Psoas muscle (tissue), 8 donors: ENCODE measurements around the gene WWOX. TPM values are rescaled to one million over a fixed set of nuclear protein-coding genes. Genes with fewer than 3 reads are reported as not detected.

Experiments
- ATAC-seq, 4 donors: fragments of 200-7000 bp; cut with Tn5 transposase; one replicate each; pipeline ENCODE4 v1.9.1; 2020; ENCODE audit warnings: moderate library complexity in 3 of 4, mild to moderate bottlenecking in 2 of 4
- DNase-seq, 2 donors: peaks; one replicate each; pipeline ENCODE4 v3.0.0-alpha.2; 2020
- H3K27ac ChIP-seq: fragments of 200-600 bp; one replicate; pipeline ENCODE4 v1.8.0; 2022
- H3K27me3 ChIP-seq, 3 donors: fragments of 200-600 bp in 1 of 3; one replicate each; pipeline versions ENCODE4 v1.6.1 to v1.8.0; 2013 to 2022; ENCODE audit warnings: low read length in 2 of 3, mild to moderate bottlenecking in 2 of 3, moderate library complexity in 1 of 3; ENCODE audit not compliant: insufficient read depth in 3 of 3
- H3K36me3 ChIP-seq, 2 donors: fragments of 200-600 bp in 1 of 2; one replicate each; pipeline versions ENCODE4 v1.6.1 to v1.8.0; 2013 to 2022; ENCODE audit warnings: low read depth in 1 of 2, mild to moderate bottlenecking in 1 of 2, moderate library complexity in 1 of 2; ENCODE audit not compliant: insufficient read depth in 1 of 2
- H3K4me1 ChIP-seq: fragments of 200-600 bp; one replicate; pipeline ENCODE4 v1.8.0; 2022
- H3K4me3 ChIP-seq: fragments of 200-600 bp; one replicate; pipeline ENCODE4 v1.8.0; 2022; ENCODE audit warnings: mild to moderate bottlenecking
- H3K9me3 ChIP-seq: fragments of 200-600 bp; one replicate; pipeline ENCODE4 v1.8.0; 2022
- CTCF ChIP-seq: fragments of 200-600 bp; IDR thresholded peaks from one replicate; pipeline ENCODE4 v1.8.0; 2022; ENCODE audit warnings: antibody characterized with exemption
- WGBS, 3 donors: extraction: QIAGEN DNeasy Blood & Tissue Kit; methylation state at CpG; one replicate each; pipeline versions ENCODE4 v1.1.6 to v1.1.7; 2013; 5-methylcytosine and 5-hydroxymethylcytosine counted together
- intact Hi-C, 2 donors: fragments of 100-400 bp; cut with DNase I; formaldehyde crosslinking; loops; one replicate each; pipeline versions ENCODE4 v1.11.0 to v1.14.2; 2022
- polyA plus RNA-seq, 3 donors: library from polyadenylated mRNA; stranded (reverse); fragments of 200-250 nt; gene quantifications; one replicate each; pipeline ENCODE4 v1.2.3, GENCODE V29; 2013
- total RNA-seq, 4 donors: library from RNA; stranded (reverse); fragmentation: NEBNext Ultra II Directional in 2 of 4; extraction: Animal tissue kit (Norgen Biotek cat#: 25700) in 2 of 4; gene quantifications; one replicate each; pipeline versions ENCODE4 v1.2.1 to v1.2.4, GENCODE V29; 2021 to 2023
- donor health status: healthy with polysubstance abuse.
- donor health status: DM: no; HTN: no; CAD: no; lungs with moderate emphysema.
- donor health status: Bipolar disorder and iron deficiency.
- donor health status: healthy.
- donor health status: DM: yes; HTN: yes; CAD: no.
- donor health status: DM: no; HTN: no; CAD: no.
- donor health status: DM: no; HTN: no; CAD: no.
- donor health status: DM: yes; HTN: yes; CAD: no.

The WWOX gene
- total and polyA plus RNA-seq, 7 donors: 3.1 to 6.6 (median 5.0) TPM

- WGBS, 3 donors: 77 to 93% (median 83%) methylated on average over 5 of the region's 5 CpGs
- DNase-seq: no peak
- no peak for TF ChIP-seq CTCF
Measured at GRCh38 chr16:78926723-78927210, 827.3 kb downstream of the WWOX start.

GRCh38 chr16:78927766-78928165, 828.3 kb downstream of the WWOX start:
- no peak for TF ChIP-seq CTCF
- WGBS, 3 donors: 91 to 92% (median 92%) methylated on average over 4 of the region's 4 CpGs
- no peak for ATAC-seq
- H3K36me3 ChIP-seq: no peaks in the 10 kb centered on the region
- no peak overlapping the region for H3K4me3 ChIP-seq
- no peaks in the 10 kb centered on the region for H3K4me1 ChIP-seq
- H3K27me3 ChIP-seq: no peaks in the 10 kb centered on the region
- H3K27ac ChIP-seq: no peak overlapping the region
- no peaks in the 10 kb centered on the region for H3K9me3 ChIP-seq
- no peak for DNase-seq
- intact Hi-C loops: loop anchor here (5.0 to 10.0 kb wide), 2 partner anchors 675 to 677 kb away; partner anchors contain the start of gene MAF (in 2 of the 2)

More at GRCh38 chr16:78926723-78927210, 827.3 kb downstream of the WWOX start:
- Histone ChIP-seq H3K4me3 (no peak overlapping the region), H3K27me3 (no peaks in the 10 kb centered on the region), H3K4me1 (no peaks in the 10 kb centered on the region), H3K36me3 (no peaks in the 10 kb centered on the region), H3K27ac (no peak overlapping the region), H3K9me3 (no peaks in the 10 kb centered on the region)
- ATAC-seq: no peak
- intact Hi-C loops: loop anchor here (5.0 to 10.0 kb wide), 2 partner anchors 676 to 678 kb away; partner anchors contain the start of gene MAF (in 2 of the 2)

GRCh38 chr16:78929841-78930240, 830.4 kb downstream of the WWOX start:
- intact Hi-C loops: loop anchor here (5.0 to 10.0 kb wide), 2 partner anchors 672 to 675 kb away; partner anchors contain the start of gene MAF (in 2 of the 2)
- Histone ChIP-seq H3K9me3 (no peaks in the 10 kb centered on the region), H3K4me1 (no peaks in the 10 kb centered on the region), H3K27me3 (no peaks in the 10 kb centered on the region), H3K4me3 (no peak overlapping the region), H3K27ac (no peak overlapping the region), H3K36me3 (no peaks in the 10 kb centered on the region)
- no peak for DNase-seq
- no peak for TF ChIP-seq CTCF
- no peak for ATAC-seq
- whole genome bisulfite sequencing, 3 donors: 83 to 87% (median 85%) methylated on average over 7 of the region's 7 CpGs

GRCh38 chr16:78930561-78930960, 831.1 kb downstream of the WWOX start:
- DNase-seq: no peak
- Histone ChIP-seq H3K36me3 (no peaks in the 10 kb centered on the region), H3K27me3 (no peaks in the 10 kb centered on the region), H3K4me3 (no peak overlapping the region), H3K4me1 (no peaks in the 10 kb centered on the region), H3K27ac (no peak overlapping the region), H3K9me3 (no peaks in the 10 kb centered on the region)
- no peak for TF ChIP-seq CTCF
- WGBS, 3 donors: 39 to 78% (median 50%) methylated on average over 4 of the region's 4 CpGs
- no peak for ATAC-seq
- intact Hi-C loops: no loop called here

- 86 to 94% (median 89%) methylated on average over 2 of the region's 2 CpGs for WGBS, 3 donors
- no peak for ATAC-seq
- Histone ChIP-seq H3K9me3 (no peaks in the 10 kb centered on the region), H3K27me3 (no peaks in the 10 kb centered on the region), H3K4me3 (no peak overlapping the region), H3K4me1 (no peaks in the 10 kb centered on the region), H3K36me3 (no peaks in the 10 kb centered on the region), H3K27ac (no peak overlapping the region)
- no peak for DNase-seq
- intact Hi-C loops: no loop called here
- TF ChIP-seq CTCF: no peak
Measured at GRCh38 chr16:78931267-78931666, 831.8 kb downstream of the WWOX start.
